ENCODE results near the gene ST3GAL3.
"Not testable (repeated sequence)": the region's sequence is repeated elsewhere in the genome, so short reads cannot be mapped to it uniquely, and the experiment has no call there.

ST3GAL3 gene

DNA sequence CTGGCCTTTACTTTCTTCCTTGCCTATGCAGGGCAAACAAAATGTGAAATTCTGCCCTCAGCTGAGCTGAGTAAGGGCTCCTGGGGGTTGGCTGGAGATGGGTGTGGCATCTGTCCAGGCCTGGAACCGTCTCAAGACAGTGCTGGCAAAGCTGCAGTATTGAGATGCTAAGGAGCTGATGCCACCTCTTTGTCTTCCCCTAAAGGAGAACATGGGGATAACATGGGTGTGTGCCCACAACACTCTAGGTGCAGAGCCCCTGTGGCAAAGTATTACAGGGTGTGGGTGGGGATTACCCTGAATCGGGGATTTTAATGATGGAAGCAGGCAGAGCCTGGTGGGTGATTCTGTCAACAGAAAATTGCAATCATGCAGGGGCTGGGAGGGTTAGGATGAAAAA is 2.5 kb upstream of the ST3GAL3 start:
- DNase-seq = peak; percentile 67

DNA sequence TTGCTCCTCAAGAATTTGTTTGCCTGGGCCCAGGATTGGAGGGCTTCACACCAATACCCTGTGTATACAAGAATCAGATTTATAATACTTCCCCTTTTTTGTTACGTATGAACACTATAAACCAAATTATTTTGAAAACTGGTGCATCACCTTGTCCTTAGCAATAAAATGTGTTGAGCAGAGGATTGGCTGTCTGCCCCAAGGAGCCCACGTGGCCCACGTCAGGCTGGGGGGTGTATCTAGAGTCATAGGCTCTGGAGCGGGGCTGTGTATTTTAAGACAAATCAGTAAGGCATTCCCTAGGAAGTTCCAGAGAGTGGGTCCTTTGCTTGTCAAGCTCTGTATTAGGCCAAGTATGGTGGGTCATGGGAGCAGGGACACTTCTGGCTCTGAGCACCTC is 2.0 kb upstream of the ST3GAL3 start:
- no peak for DNase-seq

DNA sequence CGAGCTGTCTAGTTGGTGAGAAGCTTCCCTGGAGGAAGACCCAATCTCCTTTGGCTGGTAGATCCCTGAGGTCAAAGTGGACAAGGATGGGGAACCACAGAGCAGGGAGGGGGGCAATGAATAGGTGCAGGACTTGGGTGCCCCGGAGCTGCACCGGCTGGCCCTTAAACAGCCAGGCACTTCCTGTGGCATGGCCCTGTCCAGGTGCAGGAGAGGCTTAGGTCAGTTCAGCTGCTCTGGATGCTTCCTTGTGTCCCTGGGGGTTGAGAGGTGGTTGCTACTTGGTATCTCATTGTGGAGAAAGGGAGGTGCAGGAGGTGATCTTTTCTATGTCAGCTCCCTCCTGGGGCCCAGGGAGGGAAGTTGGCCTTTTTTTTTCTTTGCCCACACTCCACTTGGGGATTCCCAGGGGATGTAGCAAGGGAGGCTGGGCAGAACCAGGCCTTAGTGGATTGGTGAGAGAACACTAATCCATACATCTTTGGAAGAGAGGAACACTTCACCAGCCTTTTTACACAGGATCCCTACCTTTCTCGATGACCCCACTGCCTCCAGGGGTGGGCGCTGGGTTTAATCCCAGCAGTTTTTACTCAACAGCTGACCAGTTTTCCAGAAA is 1.2 kb upstream of the ST3GAL3 start:
- DNase-seq = no peak

DNA sequence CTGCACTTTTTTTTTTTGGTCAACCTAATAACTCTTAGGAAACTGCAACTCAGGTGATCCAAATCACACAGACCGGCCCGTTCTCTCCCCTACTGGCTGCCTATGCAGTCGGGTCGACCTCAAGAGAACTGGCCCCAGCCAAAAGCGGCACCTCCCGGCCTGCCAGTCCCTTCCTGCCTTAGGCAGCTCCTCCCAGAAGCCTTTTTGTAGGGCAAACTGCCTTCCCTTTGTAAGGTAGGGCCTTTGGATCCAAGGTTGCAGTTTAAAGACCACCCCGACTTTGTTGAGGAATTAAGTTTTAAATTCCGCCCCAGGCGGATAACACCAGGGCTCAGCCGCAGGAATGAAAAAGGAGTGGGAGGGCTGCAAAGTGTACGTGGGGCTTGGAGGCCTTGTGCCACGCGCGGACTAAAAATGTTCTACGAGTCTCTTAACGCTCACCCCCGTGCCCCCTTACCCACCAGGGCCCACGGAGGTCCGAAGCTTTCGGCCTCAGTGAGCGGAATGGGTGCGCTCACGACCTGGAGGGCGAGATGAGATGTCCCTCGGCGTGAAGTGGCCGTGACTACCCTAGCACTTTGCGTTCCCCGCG is 642 bp upstream of the ST3GAL3 start:
- no peak for DNase-seq

DNA sequence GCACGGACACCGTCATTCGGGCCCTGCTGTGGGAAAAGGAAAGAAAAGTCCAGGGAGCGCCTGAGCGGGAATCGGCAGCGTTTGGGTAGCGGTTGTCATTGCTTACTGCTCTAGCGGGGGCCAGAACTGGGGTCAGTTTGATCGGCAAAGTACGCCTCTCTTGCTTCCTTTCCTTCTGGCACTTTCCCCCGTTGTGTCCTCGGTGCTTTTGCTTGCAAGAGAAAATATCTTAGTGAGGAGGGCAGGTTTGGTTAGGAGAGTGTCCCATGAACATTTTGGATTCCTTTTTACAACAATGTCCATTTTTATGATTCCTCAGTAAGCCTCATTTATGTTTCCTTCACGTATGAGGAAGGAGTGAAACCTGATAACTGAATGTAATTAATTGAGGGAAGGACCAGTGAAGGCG is 670 bp downstream of the ST3GAL3 start:
- no peak for DNase-seq

DNA sequence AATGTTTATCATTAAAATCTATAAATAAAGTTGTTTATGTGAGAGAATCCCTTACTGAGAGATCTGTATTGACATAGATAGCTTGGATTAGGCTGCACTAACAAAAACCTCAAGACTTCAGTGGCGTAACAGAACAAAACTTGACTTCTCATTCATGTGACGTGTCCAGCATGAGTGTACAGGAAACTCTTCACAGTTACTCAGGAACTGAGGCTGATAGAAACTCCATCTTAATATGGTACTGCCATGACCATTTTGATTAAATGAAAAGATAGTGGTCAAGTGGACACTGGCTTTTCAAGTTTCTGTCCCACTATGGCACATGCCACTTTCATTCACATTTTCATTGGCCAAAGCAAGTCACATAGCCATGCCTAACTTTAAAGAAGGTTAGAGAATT is 3.7 kb downstream of the ST3GAL3 start:
- no peak for DNase-seq

DNA sequence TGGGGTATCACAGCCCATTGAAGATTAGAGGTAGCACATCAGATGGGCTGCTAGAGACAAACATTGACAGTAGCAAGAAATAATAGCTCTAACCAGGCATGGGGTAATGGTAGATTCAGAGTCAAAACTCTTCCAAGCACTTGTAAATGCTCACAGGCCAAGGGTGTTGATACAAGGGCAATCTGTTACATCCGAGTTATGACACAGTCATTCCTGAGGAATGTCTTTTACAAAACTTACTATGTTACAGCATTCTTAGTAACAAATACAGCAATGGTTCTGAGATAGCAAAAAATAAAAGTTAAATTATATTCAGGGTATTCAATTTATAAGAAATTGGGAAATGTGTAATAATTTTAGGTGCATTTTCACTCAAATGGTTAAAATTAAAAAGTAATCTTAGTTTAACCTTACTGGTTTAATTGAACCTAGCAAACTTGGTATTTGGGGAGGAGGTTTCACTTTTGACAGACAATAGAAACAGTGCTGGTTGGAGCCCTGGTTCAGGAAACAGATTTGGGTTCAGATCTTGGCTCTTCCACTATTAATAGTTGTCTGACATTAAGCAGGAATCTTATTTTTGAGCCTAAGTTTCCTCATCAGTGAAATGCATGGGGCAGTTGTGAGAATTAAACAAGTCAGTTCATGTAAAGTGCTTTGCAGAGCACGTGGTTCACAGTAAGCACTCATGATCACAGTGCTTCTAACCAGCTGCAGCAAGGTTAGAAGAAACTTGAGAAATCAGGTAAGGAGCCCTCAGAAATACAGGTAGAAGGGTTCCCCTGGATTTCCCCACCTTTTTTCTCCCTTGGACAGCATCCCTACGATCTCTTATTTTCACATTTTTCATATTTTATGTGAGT is 4.4 kb downstream of the ST3GAL3 start:
- DNase-seq = no peak

DNA sequence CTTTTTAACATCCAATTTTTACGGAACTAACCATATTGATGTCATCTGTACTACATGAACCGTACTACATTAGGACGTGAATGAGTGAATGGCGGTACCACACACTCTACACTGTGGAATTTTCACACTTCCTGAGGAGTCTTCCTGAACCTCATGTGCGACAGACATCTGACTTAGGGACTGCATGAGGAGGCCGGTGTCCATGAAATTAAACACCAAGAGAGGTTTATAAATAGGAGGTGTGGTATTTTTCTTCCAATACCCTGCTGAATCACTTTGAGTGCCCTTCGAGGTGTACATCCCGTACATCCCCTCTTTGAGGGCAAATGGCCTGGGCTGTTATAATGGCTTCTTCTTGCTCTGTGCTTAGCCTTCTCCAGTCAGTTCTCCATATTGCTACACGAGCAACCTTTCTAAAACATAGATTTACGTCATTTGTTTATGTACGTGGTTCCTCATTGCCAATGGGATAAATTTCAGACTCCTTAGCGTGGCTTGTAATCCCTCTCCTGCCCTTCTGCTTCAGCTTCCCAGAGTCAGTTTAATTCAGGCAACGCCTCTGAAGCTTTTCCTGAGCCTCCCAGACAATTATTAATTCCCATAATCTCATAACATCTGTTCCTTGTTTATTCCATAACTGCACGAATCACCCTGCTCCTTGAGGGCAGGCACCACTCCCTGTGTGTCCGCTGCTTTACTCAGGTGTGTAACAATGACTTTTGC is 9.4 kb downstream of the ST3GAL3 start:
- no peak for DNase-seq

DNA sequence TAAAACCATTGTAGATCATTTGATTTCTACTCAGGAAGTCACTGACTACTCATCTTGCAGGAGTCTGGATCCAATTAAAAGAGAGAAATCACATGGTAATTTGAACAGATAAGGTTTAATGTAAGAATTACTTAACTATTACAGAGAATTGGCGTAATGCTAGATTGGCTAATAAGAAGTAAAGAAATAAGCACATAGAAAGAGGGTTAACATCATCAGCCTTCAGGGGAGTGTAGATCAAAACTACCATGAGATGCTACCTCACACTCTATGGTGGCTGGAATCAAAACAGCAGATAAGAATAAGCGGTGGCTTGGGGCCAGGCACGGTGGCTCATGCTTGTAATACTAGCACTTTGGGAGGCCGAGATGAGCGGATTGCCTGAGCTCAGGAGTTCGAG is 11.7 kb downstream of the ST3GAL3 start:
- no peak for DNase-seq

DNA sequence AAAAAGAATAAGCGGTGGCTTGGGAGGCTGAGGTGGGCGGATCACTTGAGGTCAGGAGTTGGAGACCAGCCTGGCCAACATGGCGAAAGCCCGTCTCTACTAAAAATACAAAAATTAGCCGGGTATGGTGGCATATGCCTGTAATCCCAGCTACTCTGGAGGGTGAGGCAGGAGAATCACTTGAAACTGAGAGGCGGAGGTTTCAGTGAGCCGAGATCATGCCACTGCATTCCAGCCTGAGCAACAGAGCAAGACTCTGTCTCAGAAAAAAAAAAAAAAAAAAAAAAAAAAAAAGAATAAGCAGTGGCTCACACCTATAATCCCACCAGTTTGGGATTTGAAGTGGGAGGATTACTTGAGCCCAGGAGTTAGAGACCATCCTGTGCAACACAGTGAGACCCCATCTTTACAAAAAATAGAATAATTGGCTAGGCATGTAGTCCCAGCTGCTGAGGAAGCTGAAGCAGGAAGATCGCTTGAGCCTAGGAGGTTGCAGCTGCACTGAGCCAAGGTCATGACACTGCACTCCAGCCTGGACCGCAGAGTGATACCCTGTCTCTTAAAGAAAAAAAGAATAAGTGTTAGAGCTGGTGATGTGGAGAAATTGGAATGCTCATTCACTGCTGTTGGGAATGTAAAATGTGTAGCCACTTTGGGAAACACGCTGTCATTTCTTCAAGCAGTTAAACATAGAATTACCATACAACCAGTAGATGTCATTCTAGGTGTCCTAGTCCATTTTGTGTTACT is 12.5 kb downstream of the ST3GAL3 start:
- not testable (repeated sequence) for DNase-seq

DNA sequence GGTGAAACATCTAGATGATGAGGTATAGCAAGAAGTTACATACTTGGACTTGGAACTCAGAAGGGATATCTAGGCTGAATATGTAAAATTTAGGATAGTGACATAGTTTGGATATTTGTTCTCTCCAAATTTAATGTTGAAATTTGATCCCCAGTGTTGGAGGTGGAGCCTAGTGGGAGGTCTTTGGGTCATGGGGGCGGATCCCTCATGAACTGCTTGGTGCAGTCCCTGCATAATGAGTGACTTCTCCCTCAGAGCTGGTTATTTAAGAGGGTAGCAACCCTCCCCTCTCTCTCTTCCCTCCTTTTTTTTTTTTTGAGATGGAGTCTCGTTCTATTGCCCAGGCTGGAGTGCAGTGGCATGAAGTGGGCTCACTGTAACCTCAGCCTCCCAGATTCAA is 15.5 kb downstream of the ST3GAL3 start:
- DNase-seq = no peak

DNA sequence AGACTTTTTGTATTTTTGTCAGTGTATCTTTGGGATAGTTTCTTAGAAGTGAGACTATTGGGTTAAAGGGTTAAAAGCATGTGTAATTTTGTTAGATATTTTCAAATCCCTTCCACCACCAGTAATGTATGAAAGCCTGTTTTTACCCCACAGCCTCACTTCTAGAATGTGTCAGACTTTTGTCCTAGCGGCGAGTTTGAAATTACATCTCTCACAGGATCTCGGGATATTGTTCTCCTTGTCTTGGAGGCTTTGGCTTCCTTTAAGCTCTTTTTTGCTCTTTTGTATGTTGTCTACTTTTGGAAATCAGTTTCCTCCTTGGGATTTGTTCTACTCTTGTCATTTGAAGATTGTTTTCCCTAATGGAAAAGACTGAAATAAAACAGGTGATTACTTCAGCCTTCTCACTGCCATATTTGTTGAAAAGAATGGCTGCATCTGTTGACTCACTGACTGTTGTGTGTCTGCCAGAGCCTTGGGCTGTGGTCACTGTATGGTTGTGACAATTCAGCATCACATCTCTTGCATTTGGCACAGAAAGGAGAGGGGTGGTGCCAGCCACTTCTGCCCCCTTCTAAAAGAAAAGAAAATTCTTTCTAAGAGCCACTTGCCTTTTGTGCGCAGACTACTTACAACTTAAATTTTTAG is 22.6 kb downstream of the ST3GAL3 start:
- no peak for DNase-seq

DNA sequence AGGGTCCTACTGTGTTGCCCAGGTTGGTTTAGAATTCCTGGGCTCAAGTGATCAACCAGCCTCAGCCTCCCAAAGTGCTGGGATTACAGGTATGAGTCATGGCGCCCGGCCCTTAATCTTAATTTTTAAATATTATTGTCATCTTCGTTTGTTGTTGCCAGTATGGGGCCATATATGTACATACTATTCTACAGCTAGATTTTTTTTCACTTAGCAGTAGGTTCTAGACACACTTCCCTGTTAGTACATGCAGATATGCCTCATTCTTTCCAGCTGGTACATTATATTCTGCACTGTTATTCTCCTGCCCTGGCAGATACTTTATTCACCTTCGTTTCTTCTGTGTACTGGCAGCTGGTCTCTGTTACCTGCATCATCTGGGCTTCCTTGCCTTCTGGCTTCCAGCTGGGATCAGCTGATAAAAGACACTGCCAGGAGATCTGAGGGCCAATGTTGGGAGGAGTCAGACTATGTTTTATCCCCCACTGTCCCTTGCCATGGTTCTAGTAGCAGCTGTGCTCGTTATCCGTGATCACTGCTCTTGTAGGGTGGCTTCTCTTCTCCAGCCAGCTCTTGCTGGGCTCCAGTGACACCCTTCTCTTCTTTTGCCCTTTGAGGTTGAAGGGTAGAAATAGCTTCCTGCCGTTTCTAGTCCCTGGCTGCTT is 24.7 kb downstream of the ST3GAL3 start:
- DNase-seq = no peak

DNA sequence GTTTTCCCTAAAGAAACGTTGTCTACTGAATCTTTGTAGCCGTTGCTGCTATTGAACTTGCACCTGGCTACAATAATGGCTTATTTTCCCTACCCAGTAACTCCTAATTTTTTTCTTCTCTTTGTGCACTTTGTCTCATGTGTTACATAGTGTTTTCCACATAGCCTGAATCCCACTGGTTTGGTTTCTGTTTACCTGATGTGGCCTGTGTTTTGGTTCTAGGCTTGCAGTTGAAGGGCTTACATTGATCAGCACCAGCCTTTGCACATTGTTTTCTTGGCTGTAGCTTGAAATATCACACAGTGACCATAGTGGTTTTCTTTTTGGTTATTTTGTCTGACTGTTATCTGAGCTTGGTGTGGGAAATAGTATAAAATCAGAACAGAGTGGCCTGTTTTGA is 29.5 kb downstream of the ST3GAL3 start:
- no peak for DNase-seq

DNA sequence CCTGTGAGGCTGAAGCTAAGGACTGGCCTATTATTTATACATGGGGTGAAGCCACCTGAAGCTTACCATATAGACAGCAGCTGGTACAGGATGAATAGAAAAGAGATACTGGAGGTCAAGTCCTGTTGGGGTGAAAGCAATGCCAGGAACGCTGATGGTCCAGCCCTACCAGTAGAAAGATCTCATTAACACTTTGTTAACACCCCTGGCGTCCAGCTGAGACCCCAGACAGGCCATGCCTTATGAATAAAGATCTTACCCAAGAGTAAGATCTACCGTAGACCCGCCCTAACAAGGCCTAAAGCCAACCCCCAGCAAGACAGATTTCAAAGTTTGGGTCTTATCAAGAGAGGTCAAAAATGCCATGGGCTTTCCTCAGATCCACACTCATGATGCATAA is 34.7 kb downstream of the ST3GAL3 start:
- no peak for DNase-seq

DNA sequence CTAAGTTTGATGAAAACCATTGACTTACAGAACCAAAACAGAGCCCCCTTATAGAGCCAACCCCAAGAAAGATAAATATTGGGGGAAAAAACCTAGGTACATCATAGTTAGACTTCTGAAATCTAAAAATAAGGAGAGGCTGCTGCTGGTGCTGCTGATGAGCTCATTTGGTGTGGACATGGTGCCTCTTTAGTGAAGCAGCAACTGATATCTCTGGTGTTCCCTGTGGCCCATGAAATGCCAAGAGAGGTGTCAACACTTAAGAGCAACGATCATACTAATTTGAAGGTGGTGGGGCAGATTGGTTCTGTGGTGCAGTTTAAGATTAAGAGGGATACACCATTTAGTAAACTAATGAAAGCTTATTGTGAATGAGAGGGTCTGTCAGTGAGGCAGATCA is 35.9 kb downstream of the ST3GAL3 start:
- no peak for DNase-seq

DNA sequence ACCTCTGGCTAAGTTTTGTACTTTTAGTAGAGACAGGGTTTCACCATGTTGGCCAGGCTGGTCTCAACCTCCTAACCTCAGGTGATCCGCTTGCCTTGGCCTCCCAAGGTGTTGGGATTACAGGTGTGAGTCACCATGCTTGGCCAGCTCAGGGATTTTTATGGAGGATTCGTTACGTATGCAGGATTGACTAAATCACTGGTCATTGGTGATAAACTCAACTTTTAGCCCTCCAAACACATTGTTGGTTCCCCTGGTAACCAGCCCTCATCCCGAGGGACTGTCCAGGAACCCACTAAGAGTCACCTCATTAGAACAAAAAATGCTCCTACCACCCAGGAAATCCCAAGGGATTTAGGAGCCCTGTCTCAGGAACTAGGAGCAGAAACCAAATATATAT is 40.4 kb downstream of the ST3GAL3 start:
- DNase-seq = no peak

DNA sequence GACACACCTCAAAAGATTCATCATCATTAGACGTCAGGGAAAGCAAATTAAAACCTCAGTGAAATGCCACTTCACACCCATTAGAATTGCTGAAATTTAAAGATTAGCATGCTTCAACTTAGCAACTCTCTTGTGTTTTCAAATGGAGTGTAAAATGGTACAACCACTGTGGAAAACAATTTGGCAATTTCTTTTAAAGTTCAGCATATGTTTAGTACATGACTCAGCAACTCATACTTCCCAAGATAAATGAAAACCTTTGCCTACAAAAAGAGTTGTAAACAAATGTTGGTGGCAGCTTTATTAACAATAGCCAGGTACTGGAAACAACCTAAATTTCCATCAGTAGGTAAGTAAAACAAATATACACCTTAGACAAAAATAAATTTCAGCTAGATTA is 42.7 kb downstream of the ST3GAL3 start:
- no peak for DNase-seq

DNA sequence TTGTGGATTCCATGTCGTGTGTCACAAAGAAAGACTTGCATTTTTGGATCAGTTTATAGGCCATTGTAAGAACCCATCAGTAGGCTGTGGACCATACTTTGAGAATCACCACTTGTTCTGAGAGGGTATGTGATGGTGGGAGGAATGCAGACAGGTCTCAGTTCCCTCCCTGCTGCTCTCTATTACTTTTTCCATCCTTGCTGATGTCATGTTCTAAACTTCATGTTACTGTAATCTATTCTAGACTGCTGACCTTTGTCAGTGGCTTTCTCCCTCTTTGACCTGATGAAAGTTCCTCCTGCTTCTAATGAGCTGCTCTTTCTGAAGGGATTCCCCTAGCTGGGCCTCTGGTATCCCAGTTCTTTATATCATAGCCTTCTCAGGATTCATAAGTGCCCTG is 46.1 kb downstream of the ST3GAL3 start:
- DNase-seq = no peak

DNA sequence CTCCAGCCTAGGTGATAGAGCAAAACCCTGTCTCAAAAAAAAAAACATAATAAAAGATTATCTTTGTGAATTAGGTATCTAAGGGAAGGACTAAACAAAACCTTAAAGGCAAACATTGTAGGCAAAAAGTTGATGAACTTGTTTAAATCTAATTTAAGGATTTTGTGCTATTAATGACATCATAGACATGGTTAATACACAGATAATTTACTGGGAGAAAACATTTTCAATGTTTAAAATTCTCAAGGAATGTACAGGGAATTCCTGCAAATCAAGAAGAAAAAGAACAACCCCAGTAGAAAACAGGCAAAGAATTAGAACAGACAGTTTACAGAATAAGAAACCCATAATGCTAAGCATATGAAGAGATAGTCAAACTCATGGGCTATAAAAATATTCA is 47.6 kb downstream of the ST3GAL3 start:
- DNase-seq = no peak

DNA sequence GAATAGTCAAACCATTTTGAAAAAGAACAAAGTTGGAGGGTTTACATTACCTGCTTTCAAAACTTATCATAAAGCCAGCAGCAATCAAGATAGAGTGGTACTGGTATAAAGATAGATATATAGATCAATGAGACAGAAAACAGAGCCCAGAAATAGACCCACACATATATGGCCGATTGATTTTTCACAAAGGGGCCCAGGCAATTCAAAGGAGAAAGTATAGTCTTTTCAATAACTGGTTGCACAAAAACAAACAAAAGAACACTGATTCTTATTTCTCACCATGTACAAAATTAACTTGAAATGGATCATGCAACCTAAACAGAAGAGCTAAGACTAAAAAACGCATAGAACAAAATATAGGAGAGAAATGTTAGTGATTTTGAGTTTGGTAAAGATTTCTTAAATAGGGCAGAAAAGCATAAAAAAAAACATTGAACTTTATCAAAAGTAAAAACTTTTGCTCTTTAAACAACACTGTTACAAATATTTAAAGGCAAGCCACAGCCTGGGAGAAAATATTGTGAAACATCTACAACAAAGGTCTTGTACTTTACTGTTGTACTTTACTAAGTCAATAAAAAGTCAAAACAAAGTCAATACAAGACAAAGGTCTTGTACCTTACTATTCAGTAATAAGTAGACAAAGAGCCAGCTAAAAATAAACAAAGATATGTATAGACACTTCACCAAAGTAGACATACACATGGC is 50.2 kb downstream of the ST3GAL3 start:
- no peak for DNase-seq
